Calu3 (cell line): ENCODE data around the gene C12orf60. TPM values are rescaled to one million over a fixed set of nuclear protein-coding genes. Genes with fewer than 3 reads are reported as not detected.

Experiments
- BruUV-seq: library from RNA; stranded (reverse); fragments of 400-500 nt; replicated peaks from 2 replicates; lab custom pipeline; 2021; lab: Mats Ljungman, UMichigan
- CTCF ChIA-PET: fragments of 300-600 bp; sonication (Branson Sonifier 250); formaldehyde crosslinking; loops from one replicate; lab custom pipeline; 2022; ENCODE audit warnings: antibody characterized with exemption; lab: Charles Lee
- DNase-seq: peaks from one replicate; pipeline ENCODE4 v3.0.0; 2022
- H3K27ac Mint-ChIP-seq: one replicate; pipeline ENCODE4 v1.8.0; 2022; ENCODE audit warnings: mixed read lengths; ENCODE audit not compliant: unreplicated experiment
- H3K27me3 Mint-ChIP-seq: one replicate; pipeline ENCODE4 v1.8.0; 2022; ENCODE audit warnings: mixed read lengths; ENCODE audit not compliant: unreplicated experiment
- H3K36me3 Mint-ChIP-seq: one replicate; pipeline ENCODE4 v1.8.0; 2022; ENCODE audit warnings: mild to moderate bottlenecking, moderate library complexity, mixed read lengths; ENCODE audit not compliant: insufficient read depth, unreplicated experiment
- H3K4me1 Mint-ChIP-seq: one replicate; pipeline ENCODE4 v1.8.0; 2022; ENCODE audit warnings: mild to moderate bottlenecking, low read depth, mixed read lengths; ENCODE audit not compliant: unreplicated experiment
- H3K4me3 Mint-ChIP-seq: one replicate; pipeline ENCODE4 v1.8.0; 2022; ENCODE audit warnings: mild to moderate bottlenecking, low read depth, moderate library complexity, mixed read lengths; ENCODE audit not compliant: unreplicated experiment
- H3K9me3 Mint-ChIP-seq: one replicate; pipeline ENCODE4 v1.8.0; 2022; ENCODE audit warnings: low read depth, mixed read lengths; ENCODE audit not compliant: unreplicated experiment
- CTCF ChIP-seq: fragments of 200-600 bp; IDR thresholded peaks from one replicate; pipeline ENCODE4 v1.8.0; 2022; ENCODE audit warnings: antibody characterized with exemption; ENCODE audit not compliant: unreplicated experiment
- intact Hi-C: fragments of 100-400 bp; cut with micrococcal nuclease; formaldehyde crosslinking; loops from one replicate; pipeline ENCODE4 v1.10.0; 2022; ENCODE audit not compliant: unreplicated experiment
- total RNA-seq: library from RNA; stranded (reverse); gene quantifications from 2 replicates; pipeline ENCODE4 v1.2.3, GENCODE V29; 2022

C12orf60 gene
- total RNA-seq, 1 experiment from 2014 or later, result 1.2 TPM

DNA sequence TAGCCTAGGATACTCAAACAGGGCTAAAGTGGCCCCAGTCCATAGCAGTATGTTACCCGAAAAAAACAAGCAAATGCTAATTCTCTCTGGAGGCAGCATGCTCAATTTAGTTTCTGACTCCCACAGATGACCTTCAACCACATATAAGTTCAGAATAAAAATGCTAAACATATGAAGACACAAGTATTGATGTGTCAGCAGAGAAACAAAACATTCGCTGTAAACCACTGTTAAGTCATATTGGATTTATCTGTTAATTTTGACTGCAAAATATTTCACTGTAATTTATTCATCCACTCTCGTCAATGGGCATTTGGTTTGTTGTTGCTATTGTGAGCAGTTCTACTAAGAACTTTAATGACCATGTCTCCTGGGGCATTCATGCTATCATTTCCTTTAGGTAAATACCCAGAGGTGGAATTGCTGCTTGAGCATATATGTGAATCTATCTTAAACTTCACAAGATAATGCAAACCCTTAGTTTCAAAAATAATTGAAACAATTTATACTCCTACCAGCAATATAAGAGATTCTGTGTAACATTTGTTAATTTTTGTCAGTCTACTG is 36.7 kb upstream of the C12orf60 start:
- Mint-ChIP-seq H3K4me3 (no peak overlapping the region), H3K27me3 (no peaks in the 10 kb centered on the region), H3K4me1 (peaks cover 3% of the 10 kb centered on the region), H3K9me3 (peaks cover 5% of the 10 kb centered on the region), H3K27ac (no peak overlapping the region), H3K36me3 (peaks cover 47% of the 10 kb centered on the region)
- intact Hi-C loops, result no loop called here
- no peak for DNase-seq
- no TSS peak for BruUV-seq
- CTCF ChIA-PET, result interaction anchor here (0.7 kb wide), 1 partner anchor 192 kb away, joined by 3 read pairs; no protein-coding TSS in a partner anchor
- TF ChIP-seq CTCF, result no peak

DNA sequence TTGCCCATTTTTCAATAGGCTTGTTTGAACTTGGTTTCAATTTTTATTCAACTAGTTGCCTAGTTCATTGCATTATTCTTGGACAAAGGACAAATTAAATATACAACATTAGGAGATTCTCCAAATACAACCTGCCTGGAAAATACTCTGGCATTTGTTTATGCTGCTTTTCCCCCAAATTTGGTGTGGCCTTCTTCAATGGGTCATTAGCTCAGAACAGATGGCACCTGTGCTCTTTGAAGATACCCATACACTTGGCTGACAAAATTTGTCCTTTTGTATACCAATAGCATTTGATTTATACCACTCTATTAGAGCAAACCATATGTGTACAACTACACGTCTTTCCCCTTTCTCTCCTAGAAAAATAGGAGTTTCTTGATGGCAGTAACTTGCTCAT is 35.9 kb upstream of the C12orf60 start:
- CTCF ChIA-PET, result interaction anchor here (0.7 kb wide), 1 partner anchor 191 kb away, joined by 3 read pairs; no protein-coding TSS in a partner anchor
- H3K36me3 Mint-ChIP-seq, result peaks cover 54% of the 10 kb centered on the region
- peaks cover 5% of the 10 kb centered on the region for H3K9me3 Mint-ChIP-seq
- H3K4me1 Mint-ChIP-seq, result peaks cover 11% of the 10 kb centered on the region
- BruUV-seq, result no TSS peak
- DNase-seq, result no peak
- no peak overlapping the region for H3K27ac Mint-ChIP-seq
- intact Hi-C loops, result no loop called here
- H3K27me3 Mint-ChIP-seq, result no peaks in the 10 kb centered on the region
- H3K4me3 Mint-ChIP-seq, result no peak overlapping the region
- TF ChIP-seq CTCF, result no peak

GRCh38 chr12:14768823-14769405 is 34.6 kb upstream of the C12orf60 start:
- no peak for TF ChIP-seq CTCF
- Mint-ChIP-seq H3K36me3 (peaks cover 61% of the 10 kb centered on the region), H3K27me3 (no peaks in the 10 kb centered on the region), H3K4me1 (peaks cover 11% of the 10 kb centered on the region), H3K27ac (peak overlapping the region; percentile 98), H3K4me3 (peak overlapping the region; percentile 94), H3K9me3 (peaks cover 5% of the 10 kb centered on the region)
- no peak for DNase-seq
- intact Hi-C loops, result no loop called here
- BruUV-seq, result no TSS peak
- CTCF ChIA-PET, result interaction anchor here (0.6 to 3.2 kb wide), 6 partner anchors 13 to 531 kb away, joined by 3 to 18 read pairs (median 6); partner anchors contain the start of genes C12orf60 and WBP11

GRCh38 chr12:14769466-14769968 is 34.0 kb upstream of the C12orf60 start:
- no TSS peak for BruUV-seq
- CTCF ChIA-PET, result interaction anchor here (0.6 to 3.2 kb wide), 5 partner anchors 13 to 532 kb away, joined by 3 to 18 read pairs (median 6); partner anchors contain the start of genes C12orf60 and WBP11
- H3K27ac Mint-ChIP-seq, result peak overlapping the region; percentile 98
- intact Hi-C loops, result no loop called here
- H3K27me3 Mint-ChIP-seq, result no peaks in the 10 kb centered on the region
- DNase-seq, result peak; percentile 46
- peaks cover 5% of the 10 kb centered on the region for H3K9me3 Mint-ChIP-seq
- H3K4me3 Mint-ChIP-seq, result peak overlapping the region; percentile 94
- peaks cover 67% of the 10 kb centered on the region for H3K36me3 Mint-ChIP-seq
- peaks cover 11% of the 10 kb centered on the region for H3K4me1 Mint-ChIP-seq
- no peak for TF ChIP-seq CTCF
